ENCODE measurements around the gene CNKSR2. TPM values are rescaled to one million over a fixed set of nuclear protein-coding genes. Genes with fewer than 3 reads are reported as not detected.
A peak's percentile ranks its signal among the peaks of the same experiment; 100 is the strongest.

CNKSR2 gene
- total RNA-seq, 1 experiment from 2014 or later, result 52.9 TPM

GRCh38 chrX:21612154-21612553 lies 237.9 kb downstream of the CNKSR2 start:
- no peak overlapping the region for H3K4me2 ChIP-seq (ENCODE audit: insufficient read depth, insufficient read length, low read length)
- H4K91ac ChIP-seq (ENCODE audit: insufficient read length, low read depth, low read length), result no peak overlapping the region
- H3K14ac ChIP-seq (ENCODE audit: insufficient read depth, low read length), result no peak overlapping the region
- no CpG with 5 or more reads among the region's 5 CpGs for WGBS (ENCODE audit: extremely low coverage, insufficient read length, low lambda C conversion rate)
- no peak overlapping the region for H3K27ac ChIP-seq (ENCODE audit: insufficient read length, low read depth, low read length)
- H2BK12ac ChIP-seq (ENCODE audit: insufficient read length, low read depth, low read length), result no peak overlapping the region
- H4K20me1 ChIP-seq (ENCODE audit: control insufficient read depth, insufficient read depth, insufficient read length), result no peaks in the 10 kb centered on the region
- no peak overlapping the region for H2BK15ac ChIP-seq (ENCODE audit: low read depth, low read length)
- H4K8ac ChIP-seq (replicated peaks; ENCODE audit: insufficient read length, low read depth, low read length), result no peak overlapping the region
- H3K27me3 ChIP-seq (ENCODE audit: insufficient read depth, low read length), result no peaks in the 10 kb centered on the region
- H3K56ac ChIP-seq (ENCODE audit: insufficient read length, low read depth, low read length), result no peak overlapping the region
- no peak overlapping the region for H3T11ph ChIP-seq (ENCODE audit: low read length)
- H3K23ac ChIP-seq (ENCODE audit: insufficient read length, low read depth, low read length), result no peak overlapping the region
- no peaks in the 10 kb centered on the region for H3K23me2 ChIP-seq (ENCODE audit: insufficient read length, low read depth, low read length, poor library complexity, severe bottlenecking)
- H3K79me1 ChIP-seq (ENCODE audit: insufficient read depth, low read depth, low read length, poor library complexity, severe bottlenecking), result no peaks in the 10 kb centered on the region
- H2BK20ac ChIP-seq (ENCODE audit: low read depth, low read length, poor library complexity, severe bottlenecking), result no peak overlapping the region
- H3K4me1 Mint-ChIP-seq, result no peaks in the 10 kb centered on the region
- no peak overlapping the region for H3K4ac ChIP-seq (ENCODE audit: low read depth, low read length)
- H3K79me2 ChIP-seq (ENCODE audit: insufficient read depth, low read length), result no peaks in the 10 kb centered on the region
- peaks cover 0 to 7% of the 10 kb centered on the region in 2 experiments; a peak in 2 of 5 replicates for H3K9me3 Mint-ChIP-seq
- H3K18ac ChIP-seq (ENCODE audit: insufficient read length, low read depth, low read length), result no peak overlapping the region
- H3K36me3 Mint-ChIP-seq (ENCODE audit: insufficient read depth in 1 of 3, low read depth in 3 of 3), result peaks cover 4 to 22% (median 19%) of the 10 kb centered on the region in 3 experiments; a peak in 6 of 7 replicates
- peak overlapping the region in 1 of 3 experiments; percentile 29; a peak in 1 of 7 replicates for H3K27ac Mint-ChIP-seq
- no peaks in the 10 kb centered on the region for H3K27me3 Mint-ChIP-seq (ENCODE audit: low read depth)
- H2BK5ac ChIP-seq (ENCODE audit: insufficient read length, low read length), result no peak overlapping the region
- H3K4me3 Mint-ChIP-seq, result no peak overlapping the region
- no peak for DNase-seq
- H3K9me3 ChIP-seq (ENCODE audit: control insufficient read depth, low read depth, low read length), result peaks cover 17% of the 10 kb centered on the region
- H3K4me1 ChIP-seq (ENCODE audit: insufficient read depth, low read length), result no peaks in the 10 kb centered on the region
- no peak overlapping the region for H2AFZ ChIP-seq (ENCODE audit: low read length)
- no peak overlapping the region for H2AK5ac ChIP-seq (ENCODE audit: insufficient read length, low read length)
- no peak overlapping the region for H4K5ac ChIP-seq (ENCODE audit: insufficient read length, low read depth, low read length)
- no peak for TF ChIP-seq CTCF (conservative IDR thresholded peaks at IDR 0.05)
- H2BK120ac ChIP-seq (ENCODE audit: low read depth, low read length, poor library complexity, severe bottlenecking), result no peak overlapping the region
- H3K9ac ChIP-seq (ENCODE audit: extremely low read depth, insufficient read length, low read length), result no peak overlapping the region
